ENCODE data around the gene AKAP3.

Gene AKAP3

DNA sequence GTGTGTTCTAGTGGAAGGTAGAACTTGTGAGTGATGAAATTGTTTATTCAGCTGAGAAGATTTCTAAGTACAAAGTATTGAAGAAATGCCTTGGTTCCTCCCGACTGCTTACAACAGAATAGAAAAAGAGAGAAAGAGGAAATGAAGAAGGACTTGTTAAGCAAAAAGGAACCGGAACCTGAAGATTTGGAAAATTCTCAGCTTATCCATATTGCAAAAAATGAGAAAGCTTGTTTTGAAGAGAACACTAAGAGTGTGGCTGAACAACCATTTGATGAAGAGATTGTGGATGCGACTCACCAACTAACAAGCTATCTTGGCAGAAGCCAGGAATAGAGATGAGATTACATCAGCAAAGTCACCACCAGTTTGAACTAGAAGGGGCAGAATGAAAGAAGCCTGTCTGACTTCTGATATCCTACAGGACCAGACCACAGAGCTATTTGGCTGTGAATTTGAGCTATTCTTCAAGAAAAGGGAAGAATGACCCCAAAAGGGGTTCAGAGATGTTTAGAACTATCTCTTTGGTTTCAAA is 15.2 kb upstream of the AKAP3 start:
- CTCF ChIA-PET = interaction anchor here (0.9 kb wide), 1 partner anchor 11 kb away, joined by 3 read pairs; no protein-coding TSS in a partner anchor
- POLR2A ChIA-PET = no interaction called here
- DNase-seq (ENCODE audit: extremely low spot score) = no peak
- TF ChIP-seq CTCF (IDR thresholded peaks at IDR 0.05; ENCODE audit: control extremely low read depth, extremely low read depth, low read depth, missing control alignments) = no peak

- TF ChIP-seq CTCF (IDR thresholded peaks at IDR 0.05; ENCODE audit: control extremely low read depth, extremely low read depth, low read depth, missing control alignments) = no peak
- POLR2A ChIA-PET = no interaction called here
- no peak for DNase-seq (ENCODE audit: extremely low spot score)
- CTCF ChIA-PET = no interaction called here
Measured at GRCh38 chr12:4653691-4654090, 4.8 kb upstream of the AKAP3 start.

DNA sequence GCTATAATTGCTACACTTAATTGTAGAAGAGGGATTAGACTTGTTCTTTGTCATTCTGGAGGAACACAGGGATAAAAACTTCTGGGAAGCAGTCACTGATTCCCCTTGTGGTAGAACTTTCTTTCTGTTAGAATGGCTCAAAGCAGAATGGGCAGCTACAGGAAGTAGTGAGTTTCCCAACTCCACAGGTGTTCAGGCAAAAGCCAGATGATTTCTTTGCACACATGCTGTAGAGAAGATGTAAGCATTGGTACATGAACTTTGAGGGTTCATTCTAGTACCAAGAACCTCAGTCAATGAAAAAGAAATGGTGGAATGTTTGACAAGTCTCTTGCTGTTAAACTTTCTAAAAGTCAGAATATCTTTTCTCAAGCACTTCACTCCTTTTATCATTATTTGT is 4.4 kb upstream of the AKAP3 start:
- CTCF ChIA-PET = interaction anchor here (1.0 to 1.6 kb wide), 4 partner anchors 9 to 49 kb away, joined by 4 to 5 read pairs (median 4); no protein-coding TSS in a partner anchor
- POLR2A ChIA-PET = no interaction called here
- TF ChIP-seq CTCF (IDR thresholded peaks at IDR 0.05; ENCODE audit: control extremely low read depth, extremely low read depth, low read depth, missing control alignments) = no peak
- DNase-seq (ENCODE audit: extremely low spot score) = no peak

GRCh38 chr12:4649358-4649661 is 459 bp upstream of the AKAP3 start:
- CTCF ChIA-PET = interaction anchor here (0.7 to 2.6 kb wide), 5 partner anchors 11 to 46 kb away, joined by 3 to 15 read pairs (median 4); no protein-coding TSS in a partner anchor
- DNase-seq (ENCODE audit: extremely low spot score) = no peak
- no peak for TF ChIP-seq CTCF (IDR thresholded peaks at IDR 0.05; ENCODE audit: control extremely low read depth, extremely low read depth, low read depth, missing control alignments)
- POLR2A ChIA-PET = no interaction called here

DNA sequence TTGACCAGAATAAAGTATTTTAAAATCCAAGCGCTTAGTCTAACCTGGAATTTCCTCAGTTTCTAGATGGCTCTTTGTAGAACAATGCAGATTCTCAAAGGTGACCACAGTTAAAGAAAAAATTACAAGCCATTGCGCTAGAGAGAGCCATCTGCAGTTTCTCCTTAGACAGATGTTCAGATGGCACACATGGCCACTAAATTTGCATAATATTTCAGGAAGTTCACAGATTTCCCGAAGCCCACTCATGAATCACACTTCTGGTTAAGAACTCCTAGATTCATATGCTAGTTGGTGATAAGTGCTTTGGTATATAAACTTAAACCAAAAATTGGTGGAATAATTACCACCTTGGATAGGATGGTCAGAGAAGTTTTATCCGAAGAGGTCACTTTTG is 749 bp downstream of the AKAP3 start:
- TF ChIP-seq CTCF (IDR thresholded peaks at IDR 0.05; ENCODE audit: control extremely low read depth, extremely low read depth, low read depth, missing control alignments) = no peak
- no peak for DNase-seq (ENCODE audit: extremely low spot score)
- ChIA-PET CTCF (interaction anchor here (1.1 to 2.6 kb wide), 3 partner anchors 30 to 45 kb away, joined by 3 to 15 read pairs (median 4); no protein-coding TSS in a partner anchor), POLR2A (no interaction called here)

GRCh38 chr12:4645023-4645422 is 3.8 kb downstream of the AKAP3 start:
- POLR2A ChIA-PET = no interaction called here
- TF ChIP-seq CTCF (IDR thresholded peaks at IDR 0.05; ENCODE audit: control extremely low read depth, extremely low read depth, low read depth, missing control alignments) = no peak
- no peak for DNase-seq (ENCODE audit: extremely low spot score)
- CTCF ChIA-PET = interaction anchor here (1.4 to 3.3 kb wide), 2 partner anchors 40 to 41 kb away, joined by 4 to 13 read pairs; no protein-coding TSS in a partner anchor
